ENCODE measurements around the gene ZNF543. TPM values are rescaled to one million over a fixed set of nuclear protein-coding genes. Genes with fewer than 3 reads are reported as not detected.

The ZNF543 gene
- polyA plus RNA-seq, 1 of the 3 experiments (the other 2 are of a cell fraction) = 1.2 TPM

DNA sequence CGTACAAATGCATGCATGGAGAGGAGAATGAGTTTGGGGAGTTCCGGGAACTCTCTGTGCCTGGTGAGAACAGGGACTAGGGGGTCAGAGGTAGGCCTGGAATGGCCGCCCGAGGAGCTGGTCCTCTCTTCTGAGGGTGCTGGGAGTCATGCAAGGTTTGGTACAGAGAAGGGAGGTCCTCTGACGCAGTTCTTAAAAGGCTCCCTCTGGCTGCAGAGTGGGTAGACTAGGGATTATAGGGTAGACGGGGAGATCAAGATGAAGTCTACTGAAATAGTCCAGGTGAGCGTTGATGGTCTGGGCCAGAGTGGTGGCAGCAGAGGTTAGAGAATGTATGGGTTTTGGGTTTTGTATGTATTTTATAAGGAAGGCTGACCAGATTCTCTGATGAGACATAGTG is 31.6 kb downstream of the ZNF543 start:
- Histone ChIP-seq H3F3A (replicated peaks; ENCODE audit: insufficient read depth) (no peaks in the 10 kb centered on the region), H3K27me3 (ENCODE audit: insufficient read depth) (no peaks in the 10 kb centered on the region), H3K36me3 (replicated peaks in 1 of 2; ENCODE audit: control insufficient read depth in 1 of 2, insufficient read depth in 2 of 2, low read length in 1 of 2) (peaks cover 17 to 29% of the 10 kb centered on the region in 2 experiments), H2AFZ (ENCODE audit: low read depth) (peak overlapping the region; percentile 72; the same call in 1 of the 2 replicates), H3K4me3 (ENCODE audit: low read depth in 2 of 2, low read length in 1 of 2) (peak overlapping the region; percentile 98 to 99), H3K9me2 (no peaks in the 10 kb centered on the region), H3K9ac (peak overlapping the region; percentile 85), H3K27ac (ENCODE audit: low read depth in 2 of 2, low read length in 1 of 2) (peak overlapping the region in 1 of 2 experiments; percentile 59; a peak in 1 of 4 replicates), H3K4me2 (peak overlapping the region; percentile 86), H3K79me2 (ENCODE audit: insufficient read depth) (peaks cover 35% of the 10 kb centered on the region), H4K20me1 (ENCODE audit: insufficient read depth) (no peaks in the 10 kb centered on the region), H3K9me3 (no peaks in the 10 kb centered on the region), H3K4me1 (ENCODE audit: control insufficient read depth in 1 of 2, insufficient read depth in 2 of 2, low read depth in 1 of 2, low read length in 1 of 2) (peaks cover 7 to 18% of the 10 kb centered on the region in 2 experiments; a peak in 2 of 4 replicates)
- ChIA-PET CTCF (no interaction called here), POLR2A (no interaction called here)
- no peak for DNase-seq
- TF ChIP-seq, protein P1, sequence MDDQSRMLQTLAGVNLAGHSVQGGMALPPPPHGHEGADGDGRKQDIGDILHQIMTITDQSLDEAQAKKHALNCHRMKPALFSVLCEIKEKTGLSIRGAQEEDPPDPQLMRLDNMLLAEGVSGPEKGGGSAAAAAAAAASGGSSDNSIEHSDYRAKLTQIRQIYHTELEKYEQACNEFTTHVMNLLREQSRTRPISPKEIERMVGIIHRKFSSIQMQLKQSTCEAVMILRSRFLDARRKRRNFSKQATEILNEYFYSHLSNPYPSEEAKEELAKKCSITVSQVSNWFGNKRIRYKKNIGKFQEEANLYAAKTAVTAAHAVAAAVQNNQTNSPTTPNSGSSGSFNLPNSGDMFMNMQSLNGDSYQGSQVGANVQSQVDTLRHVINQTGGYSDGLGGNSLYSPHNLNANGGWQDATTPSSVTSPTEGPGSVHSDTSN (IDR thresholded peaks at IDR 0.05) = no peak
- TF ChIP-seq EP300 (IDR thresholded peaks at IDR 0.05; ENCODE audit: borderline replicate concordance in 1 of 2, low read depth in 1 of 2, low read length in 1 of 2) (no peak), NRF1 (IDR thresholded peaks at IDR 0.05; ENCODE audit: low read depth, low read length) (no peak), GABPA (IDR thresholded peaks at IDR 0.05; ENCODE audit: low read depth) (no peak), JUND (IDR thresholded peaks at IDR 0.05) (no peak), RAD21 (IDR thresholded peaks at IDR 0.05; ENCODE audit: low read length) (no peak), EZH2phosphoT487 (IDR thresholded peaks at IDR 0.05; ENCODE audit: borderline replicate concordance, low read depth) (no peak)
- TF ChIP-seq, protein P2, sequence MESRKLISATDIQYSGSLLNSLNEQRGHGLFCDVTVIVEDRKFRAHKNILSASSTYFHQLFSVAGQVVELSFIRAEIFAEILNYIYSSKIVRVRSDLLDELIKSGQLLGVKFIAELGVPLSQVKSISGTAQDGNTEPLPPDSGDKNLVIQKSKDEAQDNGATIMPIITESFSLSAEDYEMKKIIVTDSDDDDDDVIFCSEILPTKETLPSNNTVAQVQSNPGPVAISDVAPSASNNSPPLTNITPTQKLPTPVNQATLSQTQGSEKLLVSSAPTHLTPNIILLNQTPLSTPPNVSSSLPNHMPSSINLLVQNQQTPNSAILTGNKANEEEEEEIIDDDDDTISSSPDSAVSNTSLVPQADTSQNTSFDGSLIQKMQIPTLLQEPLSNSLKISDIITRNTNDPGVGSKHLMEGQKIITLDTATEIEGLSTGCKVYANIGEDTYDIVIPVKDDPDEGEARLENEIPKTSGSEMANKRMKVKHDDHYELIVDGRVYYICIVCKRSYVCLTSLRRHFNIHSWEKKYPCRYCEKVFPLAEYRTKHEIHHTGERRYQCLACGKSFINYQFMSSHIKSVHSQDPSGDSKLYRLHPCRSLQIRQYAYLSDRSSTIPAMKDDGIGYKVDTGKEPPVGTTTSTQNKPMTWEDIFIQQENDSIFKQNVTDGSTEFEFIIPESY (IDR thresholded peaks at IDR 0.05; ENCODE audit: borderline replicate concordance, low read depth) = no peak
- TF ChIP-seq, protein P3, sequence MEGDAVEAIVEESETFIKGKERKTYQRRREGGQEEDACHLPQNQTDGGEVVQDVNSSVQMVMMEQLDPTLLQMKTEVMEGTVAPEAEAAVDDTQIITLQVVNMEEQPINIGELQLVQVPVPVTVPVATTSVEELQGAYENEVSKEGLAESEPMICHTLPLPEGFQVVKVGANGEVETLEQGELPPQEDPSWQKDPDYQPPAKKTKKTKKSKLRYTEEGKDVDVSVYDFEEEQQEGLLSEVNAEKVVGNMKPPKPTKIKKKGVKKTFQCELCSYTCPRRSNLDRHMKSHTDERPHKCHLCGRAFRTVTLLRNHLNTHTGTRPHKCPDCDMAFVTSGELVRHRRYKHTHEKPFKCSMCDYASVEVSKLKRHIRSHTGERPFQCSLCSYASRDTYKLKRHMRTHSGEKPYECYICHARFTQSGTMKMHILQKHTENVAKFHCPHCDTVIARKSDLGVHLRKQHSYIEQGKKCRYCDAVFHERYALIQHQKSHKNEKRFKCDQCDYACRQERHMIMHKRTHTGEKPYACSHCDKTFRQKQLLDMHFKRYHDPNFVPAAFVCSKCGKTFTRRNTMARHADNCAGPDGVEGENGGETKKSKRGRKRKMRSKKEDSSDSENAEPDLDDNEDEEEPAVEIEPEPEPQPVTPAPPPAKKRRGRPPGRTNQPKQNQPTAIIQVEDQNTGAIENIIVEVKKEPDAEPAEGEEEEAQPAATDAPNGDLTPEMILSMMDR (IDR thresholded peaks at IDR 0.05) = no peak
- TF ChIP-seq, protein P4, sequence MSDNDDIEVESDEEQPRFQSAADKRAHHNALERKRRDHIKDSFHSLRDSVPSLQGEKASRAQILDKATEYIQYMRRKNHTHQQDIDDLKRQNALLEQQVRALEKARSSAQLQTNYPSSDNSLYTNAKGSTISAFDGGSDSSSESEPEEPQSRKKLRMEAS (IDR thresholded peaks at IDR 0.05; ENCODE audit: low read depth) = no peak
- TF ChIP-seq, protein P5, sequence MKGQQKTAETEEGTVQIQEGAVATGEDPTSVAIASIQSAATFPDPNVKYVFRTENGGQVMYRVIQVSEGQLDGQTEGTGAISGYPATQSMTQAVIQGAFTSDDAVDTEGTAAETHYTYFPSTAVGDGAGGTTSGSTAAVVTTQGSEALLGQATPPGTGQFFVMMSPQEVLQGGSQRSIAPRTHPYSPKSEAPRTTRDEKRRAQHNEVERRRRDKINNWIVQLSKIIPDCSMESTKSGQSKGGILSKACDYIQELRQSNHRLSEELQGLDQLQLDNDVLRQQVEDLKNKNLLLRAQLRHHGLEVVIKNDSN (IDR thresholded peaks at IDR 0.05; ENCODE audit: borderline replicate concordance, low read depth) = no peak
- TF ChIP-seq, protein P6, sequence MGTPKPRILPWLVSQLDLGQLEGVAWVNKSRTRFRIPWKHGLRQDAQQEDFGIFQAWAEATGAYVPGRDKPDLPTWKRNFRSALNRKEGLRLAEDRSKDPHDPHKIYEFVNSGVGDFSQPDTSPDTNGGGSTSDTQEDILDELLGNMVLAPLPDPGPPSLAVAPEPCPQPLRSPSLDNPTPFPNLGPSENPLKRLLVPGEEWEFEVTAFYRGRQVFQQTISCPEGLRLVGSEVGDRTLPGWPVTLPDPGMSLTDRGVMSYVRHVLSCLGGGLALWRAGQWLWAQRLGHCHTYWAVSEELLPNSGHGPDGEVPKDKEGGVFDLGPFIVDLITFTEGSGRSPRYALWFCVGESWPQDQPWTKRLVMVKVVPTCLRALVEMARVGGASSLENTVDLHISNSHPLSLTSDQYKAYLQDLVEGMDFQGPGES (IDR thresholded peaks at IDR 0.05; ENCODE audit: low read depth, low read length) = no peak
- WGBS (ENCODE audit: low lambda C conversion rate) = 15% methylated on average over 7 of the region's 7 CpGs

Measured in SK-N-SH (cell line).